Right cardiac atrium (tissue), 5 donors: ENCODE data around the gene DENND5A. TPM values are rescaled to one million over a fixed set of nuclear protein-coding genes. Genes with fewer than 3 reads are reported as not detected.
"Not testable (repeated sequence)": the region's sequence is repeated elsewhere in the genome, so short reads cannot be mapped to it uniquely, and the experiment has no call there.

Experiments used
- ATAC-seq, 2 donors: fragments of 200-7000 bp; cut with Tn5 transposase; one replicate each; pipeline versions ENCODE4 v1.8.0 to v1.9.1; 2020; ENCODE audit warnings: moderate library complexity in 2 of 2, mild to moderate bottlenecking in 1 of 2
- DNase-seq, 3 donors: peaks; one replicate each; pipeline ENCODE4 v3.0.0-alpha.2; 2020
- H3K27ac ChIP-seq: one replicate; pipeline ENCODE4 v1.5.1; 2013; ENCODE audit warnings: mild to moderate bottlenecking, low read length, control low read depth, moderate library complexity
- H3K27me3 ChIP-seq: one replicate; pipeline ENCODE4 v1.6.1; 2013; ENCODE audit not compliant: control insufficient read depth, insufficient read depth
- H3K4me1 ChIP-seq: one replicate; pipeline ENCODE4 v1.6.1; 2013; ENCODE audit warnings: low read length; ENCODE audit not compliant: control insufficient read depth, insufficient read depth
- H3K4me3 ChIP-seq: one replicate; pipeline ENCODE4 v1.5.1; 2013; ENCODE audit warnings: low read length, control low read depth
- H3K9me3 ChIP-seq: one replicate; pipeline ENCODE4 v1.6.1; 2013; ENCODE audit warnings: low read length; ENCODE audit not compliant: control insufficient read depth
- whole genome bisulfite sequencing: extraction: QIAGEN DNeasy Blood & Tissue Kit; methylation state at CpG from one replicate; pipeline ENCODE4 v1.1.7; 2013; 5-methylcytosine and 5-hydroxymethylcytosine counted together
- intact Hi-C, 4 donors: fragments of 100-400 bp; cut with DNase I; formaldehyde crosslinking; loops; one replicate each; pipeline versions ENCODE4 v1.11.0 to v1.14.0; 2022 to 2023
- polyA plus RNA-seq: library from polyadenylated mRNA; stranded (reverse); fragments of 200-250 nt; gene quantifications from one replicate; pipeline ENCODE4 v1.2.3, GENCODE V29; 2013
- total RNA-seq, 4 donors: library from RNA; stranded (reverse); fragmentation: NEBNext Ultra II Directional; extraction: Animal tissue kit (Norgen Biotek cat#: 25700); gene quantifications; one replicate each; pipeline ENCODE4 v1.2.1, GENCODE V29; 2021
- donor health status: healthy with polysubstance abuse.
- donor health status: DM: no; HTN: yes; CAD: no.
- donor health status: DM: no; HTN: no; CAD: no.
- donor health status: DM: no; HTN: yes; CAD: no; lungs with severe emphysema.
- donor health status: DM: yes; HTN: yes; CAD: no.

The DENND5A gene
- total and polyA plus RNA-seq, 5 donors = 50.6 to 121 (median 88.9) TPM

- H3K4me3 ChIP-seq = peak overlapping the region; percentile 87
- H3K27ac ChIP-seq = peak overlapping the region; percentile 90
- intact Hi-C loops = loop anchor here in 2 of 4 donors (10.0 kb wide), 2 partner anchors 50 to 100 kb away; partner anchors contain the start of gene TMEM41B (in 1 of the 2)
- under 1% methylated on average over 76 of the region's 76 CpGs for WGBS
- DNase-seq = peak; percentile 79 to 86 (median 85)
- H3K4me1 ChIP-seq = peaks cover 2% of the 10 kb centered on the region
- H3K9me3 ChIP-seq = no peaks in the 10 kb centered on the region
- peak; percentile 83 to 87 for ATAC-seq
- H3K27me3 ChIP-seq = no peaks in the 10 kb centered on the region
These were observed 587 bp downstream of the DENND5A start for GRCh38 chr11:9264316-9265210.

DNA sequence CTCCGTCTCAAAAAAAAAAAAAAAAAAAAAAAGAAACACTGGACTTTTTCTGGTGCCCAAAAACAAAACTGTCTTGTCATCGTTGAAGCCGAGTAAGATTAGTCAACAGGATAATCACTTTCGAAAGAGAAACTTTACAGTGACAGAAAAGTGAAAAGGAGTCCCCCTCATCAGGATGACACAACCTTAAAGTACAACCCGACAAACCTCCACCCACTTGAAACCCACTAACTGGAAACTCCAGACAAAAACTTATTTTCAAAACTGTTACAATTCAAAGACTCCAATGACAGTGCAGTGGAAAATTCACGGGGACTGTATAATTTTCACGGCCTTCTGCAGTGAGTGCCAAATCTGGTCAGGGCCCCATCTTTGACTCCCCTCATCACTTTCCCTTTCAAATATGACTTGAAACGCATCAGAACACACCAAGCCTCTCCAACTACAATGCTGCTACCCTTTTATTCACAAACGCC is 1.3 kb downstream of the DENND5A start:
- WGBS = 1% methylated on average over 8 of the region's 9 CpGs
- intact Hi-C loops = loop anchor here in 2 of 4 donors (10.0 kb wide), 2 partner anchors 51 to 101 kb away; partner anchors contain the start of gene TMEM41B (in 1 of the 2)
- ATAC-seq (peak; percentile 2 to 3), DNase-seq (no peak)
- Histone ChIP-seq H3K4me3 (peak overlapping the region; percentile 87), H3K4me1 (peaks cover 3% of the 10 kb centered on the region), H3K27me3 (no peaks in the 10 kb centered on the region), H3K27ac (peak overlapping the region; percentile 90), H3K9me3 (no peaks in the 10 kb centered on the region)

- H3K9me3 ChIP-seq, H3K4me3 ChIP-seq, H3K27ac ChIP-seq, ATAC-seq, DNase-seq, H3K4me1 ChIP-seq, H3K27me3 ChIP-seq: not testable (repeated sequence)
- intact Hi-C loops = loop anchor here in 2 of 4 donors (10.0 kb wide), 2 partner anchors 54 to 104 kb away; partner anchors contain the start of gene TMEM41B (in 1 of the 2)
- 60% methylated on average over 2 of the region's 2 CpGs for WGBS
These were observed 4.4 kb downstream of the DENND5A start for GRCh38 chr11:9260838-9261146.

- DNase-seq (no peak), ATAC-seq (no peak)
- 42% methylated on average over 4 of the region's 4 CpGs for WGBS
- no peak overlapping the region for H3K4me3 ChIP-seq
- intact Hi-C loops = loop anchor here in 2 of 4 donors (10.0 kb wide), 2 partner anchors 55 to 105 kb away; partner anchors contain the start of gene TMEM41B (in 1 of the 2)
- peaks cover 3% of the 10 kb centered on the region for H3K4me1 ChIP-seq
- no peaks in the 10 kb centered on the region for H3K9me3 ChIP-seq
- no peak overlapping the region for H3K27ac ChIP-seq
- no peaks in the 10 kb centered on the region for H3K27me3 ChIP-seq
These were observed 4.9 kb downstream of the DENND5A start for GRCh38 chr11:9259981-9260837.

- H3K4me1 ChIP-seq, H3K27ac ChIP-seq, intact Hi-C loops, H3K4me3 ChIP-seq, H3K27me3 ChIP-seq, H3K9me3 ChIP-seq, ATAC-seq, DNase-seq: not testable (repeated sequence)
- WGBS = 97% methylated on average over 4 of the region's 4 CpGs
These were observed 6.9 kb downstream of the DENND5A start for GRCh38 chr11:9258279-9258678.

GRCh38 chr11:9254416-9254815 is 10.7 kb downstream of the DENND5A start:
- ATAC-seq (no peak), DNase-seq (no peak)
- no peak overlapping the region for H3K4me3 ChIP-seq
- no peaks in the 10 kb centered on the region for H3K27me3 ChIP-seq
- intact Hi-C loops = no loop called here
- 77% methylated on average over 3 of the region's 3 CpGs for WGBS
- H3K27ac ChIP-seq = no peak overlapping the region
- H3K4me1 ChIP-seq = peaks cover 7% of the 10 kb centered on the region
- no peaks in the 10 kb centered on the region for H3K9me3 ChIP-seq

- peak overlapping the region; percentile 78 for H3K27ac ChIP-seq
- WGBS = 57% methylated on average over 3 of the region's 3 CpGs
- no peak overlapping the region for H3K4me3 ChIP-seq
- H3K9me3 ChIP-seq = no peaks in the 10 kb centered on the region
- peaks cover 7% of the 10 kb centered on the region for H3K4me1 ChIP-seq
- H3K27me3 ChIP-seq = no peaks in the 10 kb centered on the region
- ATAC-seq (peak in 1 of 2 donors; percentile 82), DNase-seq (no peak)
- intact Hi-C loops = no loop called here
These were observed 12.1 kb downstream of the DENND5A start for GRCh38 chr11:9253086-9253485.

DNA sequence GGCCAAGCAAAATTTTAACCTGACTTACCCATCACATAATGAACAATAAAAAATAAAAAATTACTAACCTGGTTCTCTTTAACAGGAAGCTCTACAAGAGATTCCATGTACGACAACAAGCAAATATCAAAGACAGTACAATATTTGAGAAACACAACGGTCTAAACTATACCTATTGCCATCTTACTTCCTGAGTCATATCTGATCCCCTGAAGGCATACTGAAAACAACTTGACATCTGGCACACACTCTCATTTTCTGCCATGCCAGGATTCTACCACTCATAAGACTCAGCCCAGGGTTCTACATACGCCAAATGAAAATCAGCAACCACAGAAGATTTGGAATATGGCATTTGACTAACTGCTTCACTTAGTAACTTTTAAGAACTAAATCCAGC is 13.8 kb downstream of the DENND5A start:
- intact Hi-C loops = no loop called here

DNA sequence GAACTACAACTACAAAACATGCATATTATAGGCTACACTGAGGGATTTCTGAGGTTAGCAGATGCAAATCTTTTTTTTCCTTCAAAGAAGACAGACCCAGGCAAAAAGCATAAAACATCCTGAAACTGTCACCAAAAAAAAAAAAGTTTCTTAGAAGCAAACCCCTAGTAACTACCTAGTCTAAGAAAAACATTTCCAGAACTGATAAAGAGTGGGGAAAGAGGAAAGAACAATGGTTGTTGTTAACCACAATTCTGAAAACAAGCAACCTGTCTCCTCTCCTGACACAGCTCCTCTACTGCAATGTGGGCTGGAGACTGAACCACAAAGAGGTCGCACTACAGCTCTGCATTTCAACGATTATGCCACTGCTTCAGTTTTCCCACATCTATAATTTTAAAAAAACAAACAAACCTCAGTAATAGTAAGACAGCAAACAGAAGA is 15.0 kb downstream of the DENND5A start:
- Histone ChIP-seq H3K9me3 (no peaks in the 10 kb centered on the region), H3K4me3 (no peak overlapping the region), H3K27ac (peak overlapping the region; percentile 27), H3K4me1 (peaks cover 7% of the 10 kb centered on the region), H3K27me3 (no peaks in the 10 kb centered on the region)
- no peak for DNase-seq
- peak in 1 of 2 donors; percentile 52 for ATAC-seq
- intact Hi-C loops = no loop called here
- 22% methylated on average over 2 of the region's 2 CpGs for WGBS

More for the DNA sequence above, 13.8 kb downstream of the DENND5A start:
- 81% methylated on average over 3 of the region's 3 CpGs for WGBS
- Histone ChIP-seq H3K27me3 (no peaks in the 10 kb centered on the region), H3K4me3 (no peak overlapping the region), H3K9me3 (no peaks in the 10 kb centered on the region), H3K27ac (no peak overlapping the region), H3K4me1 (peaks cover 7% of the 10 kb centered on the region)
- ATAC-seq = no peak
- no peak for DNase-seq

DNA sequence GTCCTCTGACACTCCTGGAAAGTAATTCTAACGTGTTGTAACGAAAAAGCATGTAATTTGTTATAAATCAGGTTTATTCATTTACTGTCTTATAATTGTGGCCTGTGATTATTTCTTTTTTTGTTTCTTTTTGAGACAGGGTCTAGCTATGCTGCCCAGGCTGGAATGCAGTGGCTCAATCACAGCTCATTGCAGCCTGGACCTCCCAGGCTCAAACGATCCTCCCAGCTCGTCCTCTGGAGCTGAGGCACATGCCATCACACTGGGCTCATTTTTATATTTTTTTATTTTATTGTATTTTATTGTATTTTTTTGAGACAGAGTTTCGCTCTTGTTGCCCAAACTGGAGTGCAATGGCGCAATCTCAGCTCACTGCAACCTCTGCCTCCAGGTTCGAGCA is 15.9 kb downstream of the DENND5A start:
- 96% methylated on average over 7 of the region's 7 CpGs for WGBS
- no peak for ATAC-seq
- intact Hi-C loops = no loop called here
- H3K4me3 ChIP-seq = no peak overlapping the region
- H3K27me3 ChIP-seq = no peaks in the 10 kb centered on the region
- H3K9me3 ChIP-seq = no peaks in the 10 kb centered on the region
- H3K4me1 ChIP-seq = peaks cover 7% of the 10 kb centered on the region
- no peak for DNase-seq
- H3K27ac ChIP-seq = no peak overlapping the region
